ENCODE measurements around the gene APOL4. TPM values are rescaled to one million over a fixed set of nuclear protein-coding genes. Genes with fewer than 3 reads are reported as not detected.
"Not testable (repeated sequence)": the region's sequence is repeated elsewhere in the genome, so short reads cannot be mapped to it uniquely, and the experiment has no call there.

APOL4 gene
- total RNA-seq, 1 experiment from 2014 or later: not detected

DNA sequence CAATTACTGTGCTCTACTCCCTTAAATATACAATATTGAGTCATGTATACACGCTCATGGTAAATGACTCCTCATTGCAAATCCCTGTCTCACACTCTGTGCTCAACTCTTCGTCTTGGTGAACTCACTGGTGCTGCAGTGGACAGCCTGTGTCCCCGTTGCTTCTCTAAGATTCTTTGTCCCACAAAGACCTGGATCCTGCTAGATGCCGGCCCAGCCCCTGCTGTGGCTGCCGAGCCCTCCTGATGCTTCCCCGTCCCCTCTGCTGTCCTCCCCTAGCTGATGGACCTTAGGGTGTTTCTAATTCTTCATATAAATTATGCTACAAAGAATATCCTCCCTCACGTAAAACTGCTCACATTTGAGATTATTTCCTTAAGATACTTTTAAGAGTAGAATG, 32.2 kb upstream of the APOL4 start:
- no peak for DNase-seq (ENCODE audit: low read depth)
- in situ Hi-C loops (cut with HindIII; ENCODE audit: low pct_unique_long_range_greater_than_20kb, low sequenced_read_pairs): no loop called here

DNA sequence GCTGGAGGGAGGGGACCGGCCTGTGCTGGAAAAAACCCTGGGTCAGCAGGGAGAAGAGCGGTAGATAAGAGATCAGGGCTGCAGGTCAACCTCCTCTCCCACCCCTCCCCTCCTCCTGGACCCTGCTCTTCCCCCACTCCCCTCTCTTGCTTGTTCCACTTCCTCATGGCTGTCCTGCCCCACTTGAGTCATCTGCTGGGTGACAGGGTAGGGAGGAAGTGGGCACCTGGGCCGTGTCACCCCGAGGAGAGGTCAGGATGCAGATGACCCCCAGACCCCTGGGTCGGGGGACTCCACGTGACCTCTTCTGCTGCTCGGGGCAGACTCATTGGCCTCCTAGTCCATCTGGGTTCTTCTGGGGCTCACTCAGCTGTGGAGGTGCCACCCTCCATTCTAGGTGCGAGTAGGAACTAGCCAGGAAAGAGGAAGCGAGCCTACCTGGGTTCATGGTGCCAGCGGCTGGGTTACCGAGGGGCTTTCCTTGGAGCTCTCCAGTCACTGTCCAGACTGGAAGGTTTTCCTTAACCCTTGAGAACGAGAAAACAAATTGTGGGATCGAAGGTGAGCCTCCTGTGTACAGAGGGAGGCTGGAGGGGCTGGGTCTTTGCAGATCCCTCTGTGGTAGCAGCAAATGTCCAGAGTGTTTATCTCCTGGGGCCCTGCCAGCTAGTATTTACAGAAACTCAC, 31.2 kb upstream of the APOL4 start:
- in situ Hi-C loops (cut with HindIII; ENCODE audit: low pct_unique_long_range_greater_than_20kb, low sequenced_read_pairs): no loop called here
- DNase-seq (ENCODE audit: low read depth): no peak

DNA sequence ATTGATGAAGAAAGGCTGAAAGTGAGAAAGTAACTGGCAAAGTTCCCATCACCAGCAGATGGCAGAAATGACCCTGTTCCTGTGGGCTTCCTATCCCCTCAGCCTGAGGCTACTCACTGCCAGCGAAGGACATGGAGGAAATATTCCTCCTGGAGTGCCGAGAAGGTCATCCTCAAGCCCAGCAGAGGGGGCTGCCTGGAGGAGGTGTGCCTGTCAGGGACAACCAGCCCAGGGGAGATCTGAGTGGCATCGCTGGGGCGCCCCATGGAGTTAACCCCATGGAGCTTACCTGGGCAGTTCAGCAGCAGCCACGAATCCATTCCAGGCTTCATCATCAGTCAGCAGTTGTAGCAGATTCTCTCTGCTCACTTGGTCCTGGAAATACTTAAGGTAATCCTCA, 29.4 kb upstream of the APOL4 start:
- in situ Hi-C loops (cut with HindIII; ENCODE audit: low pct_unique_long_range_greater_than_20kb, low sequenced_read_pairs): not testable (repeated sequence)

DNA sequence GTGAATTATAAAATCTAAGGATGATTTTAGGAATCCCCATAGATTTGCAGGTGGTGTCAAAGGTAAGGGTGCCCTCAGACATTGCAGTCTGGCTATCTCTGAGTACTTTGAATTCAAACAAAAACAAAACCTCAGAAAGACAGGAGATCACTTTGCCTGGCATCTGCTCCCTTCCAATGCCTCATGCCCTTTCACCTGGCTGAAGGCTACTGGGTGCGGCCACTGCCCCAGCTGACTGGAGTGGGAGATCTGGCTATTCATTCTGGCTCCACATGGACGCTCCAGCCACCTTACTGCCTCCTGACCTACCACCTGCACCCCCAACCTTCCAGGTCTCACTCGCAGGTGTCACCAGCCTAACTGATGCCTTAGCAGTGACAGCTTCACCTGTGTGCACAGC, 28.0 kb upstream of the APOL4 start:
- DNase-seq (ENCODE audit: low read depth); in situ Hi-C loops (cut with HindIII; ENCODE audit: low pct_unique_long_range_greater_than_20kb, low sequenced_read_pairs): not testable (repeated sequence)

More for the DNA sequence above, 29.4 kb upstream of the APOL4 start:
- DNase-seq (ENCODE audit: low read depth): not testable (repeated sequence)

DNA sequence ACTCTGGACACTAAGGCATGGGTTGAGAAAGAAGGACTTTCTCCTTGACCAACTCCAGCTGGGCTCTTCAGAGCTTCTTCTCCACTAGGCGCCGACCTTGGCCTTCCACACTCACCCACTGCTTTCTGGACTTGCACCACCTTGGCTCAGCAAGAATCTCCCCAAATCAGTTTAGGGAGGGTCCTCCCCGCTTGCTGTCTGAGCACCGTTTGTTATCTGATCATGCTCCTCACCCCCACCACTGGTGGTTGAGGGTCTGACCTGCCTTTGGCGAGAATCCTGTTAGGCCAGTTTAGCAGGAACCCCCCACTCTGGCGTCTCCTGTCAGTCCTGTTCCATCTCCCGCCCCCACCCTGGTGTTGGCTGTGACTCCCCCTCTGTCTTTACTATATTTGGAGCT, 27.3 kb upstream of the APOL4 start:
- no peak for DNase-seq (ENCODE audit: low read depth)
- in situ Hi-C loops (cut with HindIII; ENCODE audit: low pct_unique_long_range_greater_than_20kb, low sequenced_read_pairs): no loop called here

DNA sequence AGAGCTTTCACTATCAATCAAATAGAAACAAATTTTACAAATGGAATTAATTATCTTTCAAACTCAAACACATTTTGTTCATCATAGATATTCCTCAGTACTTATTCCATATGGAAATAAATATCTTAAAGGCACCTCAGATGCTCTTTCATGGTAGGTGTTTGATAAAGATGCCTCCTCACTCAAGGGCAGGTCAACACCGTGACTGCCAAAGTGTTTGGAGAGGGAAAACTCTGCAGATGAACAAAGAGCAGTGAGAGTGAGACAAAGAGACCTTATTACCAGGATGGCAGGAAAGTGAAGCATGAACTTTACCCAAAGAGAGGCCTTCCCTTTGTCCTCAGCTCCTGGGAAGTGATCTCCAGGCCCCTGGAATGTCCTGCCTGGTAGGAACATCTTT, 26.8 kb upstream of the APOL4 start:
- in situ Hi-C loops (cut with HindIII; ENCODE audit: low pct_unique_long_range_greater_than_20kb, low sequenced_read_pairs); DNase-seq (ENCODE audit: low read depth): not testable (repeated sequence)

DNA sequence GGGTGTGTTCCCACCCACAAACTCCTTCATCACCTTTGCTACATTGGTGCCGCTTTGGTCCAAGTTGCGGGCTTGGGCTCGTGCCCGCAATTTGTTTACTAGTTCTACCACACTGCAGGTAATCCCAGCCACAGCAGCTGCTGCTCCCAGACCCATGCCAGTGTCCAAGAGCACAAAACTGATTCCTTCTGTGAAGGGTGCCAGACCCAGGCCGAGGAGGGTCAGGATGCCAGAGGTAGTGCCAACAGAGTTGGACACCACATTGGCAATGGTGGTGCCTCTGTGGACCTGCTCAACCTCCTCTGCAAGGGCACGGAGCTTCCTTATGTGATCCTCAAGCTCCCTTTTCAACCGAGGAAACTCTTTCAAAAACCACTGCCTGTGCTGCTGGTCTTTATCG, 26.2 kb upstream of the APOL4 start:
- no peak for DNase-seq (ENCODE audit: low read depth)
- in situ Hi-C loops (cut with HindIII; ENCODE audit: low pct_unique_long_range_greater_than_20kb, low sequenced_read_pairs): no loop called here

DNA sequence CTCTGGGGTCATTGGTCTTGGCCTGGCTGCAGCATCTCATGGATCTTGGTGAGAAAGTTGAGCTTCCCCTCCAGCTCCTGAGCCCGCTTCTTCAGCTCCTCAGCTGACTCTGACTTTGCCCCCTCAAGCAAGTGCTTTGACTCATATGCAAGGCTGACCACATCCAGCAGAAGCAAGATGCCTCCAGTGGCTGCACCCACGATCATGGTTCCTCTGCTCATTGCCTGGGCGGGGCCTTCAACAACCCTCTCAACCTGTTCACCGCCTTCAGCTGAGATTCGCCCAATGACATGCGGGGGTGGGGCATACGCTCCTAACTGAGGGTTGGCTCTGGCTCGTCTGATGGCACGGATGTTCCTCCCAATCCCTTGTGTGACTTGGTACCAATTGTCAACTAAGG, 25.8 kb upstream of the APOL4 start:
- in situ Hi-C loops (cut with HindIII; ENCODE audit: low pct_unique_long_range_greater_than_20kb, low sequenced_read_pairs): no loop called here
- no peak for DNase-seq (ENCODE audit: low read depth)

DNA sequence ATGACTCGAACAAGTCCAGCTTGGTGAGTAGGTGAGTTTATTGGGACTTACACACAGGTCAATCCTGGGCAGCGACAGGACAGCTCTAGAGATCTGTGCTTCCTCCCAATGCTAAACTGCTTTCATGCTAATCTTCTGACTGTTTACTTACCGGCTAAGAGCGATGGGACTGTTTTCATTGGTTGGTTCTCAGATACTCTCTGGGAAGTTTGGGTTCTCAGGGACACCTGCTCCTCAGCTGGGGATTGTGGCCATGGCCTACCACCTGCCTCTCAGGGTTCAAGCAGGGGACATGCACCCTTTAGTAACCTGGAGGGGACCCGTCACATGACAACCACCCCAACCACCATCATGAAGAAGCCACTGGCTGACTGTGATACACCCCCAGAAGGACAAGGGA, 24.6 kb upstream of the APOL4 start:
- in situ Hi-C loops (cut with HindIII; ENCODE audit: low pct_unique_long_range_greater_than_20kb, low sequenced_read_pairs): no loop called here

DNA sequence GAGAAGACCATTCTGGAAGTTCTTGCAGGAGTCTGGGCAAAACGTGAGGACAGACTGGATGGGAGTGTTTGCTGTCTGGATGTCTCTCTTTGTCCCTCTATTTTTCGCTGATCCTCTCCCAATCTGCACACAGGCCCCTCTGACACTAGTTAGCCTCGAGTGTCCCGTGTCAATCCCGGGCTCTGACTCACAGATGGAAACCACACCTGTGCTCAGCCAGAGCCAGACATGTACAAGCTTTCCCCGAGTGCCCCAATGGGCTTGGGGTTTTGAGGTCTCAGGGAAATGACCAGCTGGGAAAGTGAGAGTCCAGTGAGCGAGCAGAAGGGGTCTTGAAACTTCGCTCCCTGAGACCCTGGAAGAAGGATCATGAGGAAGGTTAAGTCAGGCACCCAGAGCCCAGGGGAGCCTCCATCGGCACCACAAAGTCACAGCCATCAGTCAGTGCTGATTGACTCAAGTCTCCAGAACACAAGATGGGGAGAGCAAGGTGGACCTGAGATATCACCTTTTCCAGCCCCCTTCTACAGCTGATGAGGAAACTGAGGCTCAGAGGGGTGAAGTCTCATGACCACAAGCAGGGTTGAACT, 23.8 kb upstream of the APOL4 start:
- DNase-seq (ENCODE audit: low read depth): no peak
- in situ Hi-C loops (cut with HindIII; ENCODE audit: low pct_unique_long_range_greater_than_20kb, low sequenced_read_pairs): no loop called here

More for the DNA sequence above, 24.6 kb upstream of the APOL4 start:
- DNase-seq (ENCODE audit: low read depth): no peak

DNA sequence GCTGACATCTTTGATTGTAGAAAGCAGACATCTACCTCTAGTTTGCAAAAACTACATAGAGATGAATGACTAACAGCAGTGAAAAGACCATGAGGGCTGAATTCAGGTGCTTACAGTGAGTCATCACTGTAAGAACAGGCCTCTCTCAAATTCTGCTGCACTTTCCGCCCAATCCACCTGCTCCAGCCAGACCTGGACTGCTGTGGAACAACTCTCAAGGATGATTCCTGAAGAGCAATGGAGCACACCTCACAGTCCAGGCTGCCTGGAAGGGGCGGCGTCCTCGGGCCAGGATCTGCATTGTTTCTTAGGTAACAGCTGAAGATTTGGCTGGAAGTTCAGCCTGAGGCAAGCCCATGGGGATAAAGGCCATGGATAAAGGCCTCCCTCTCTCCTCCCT, 22.6 kb upstream of the APOL4 start:
- DNase-seq (ENCODE audit: low read depth): no peak
- in situ Hi-C loops (cut with HindIII; ENCODE audit: low pct_unique_long_range_greater_than_20kb, low sequenced_read_pairs): no loop called here

DNA sequence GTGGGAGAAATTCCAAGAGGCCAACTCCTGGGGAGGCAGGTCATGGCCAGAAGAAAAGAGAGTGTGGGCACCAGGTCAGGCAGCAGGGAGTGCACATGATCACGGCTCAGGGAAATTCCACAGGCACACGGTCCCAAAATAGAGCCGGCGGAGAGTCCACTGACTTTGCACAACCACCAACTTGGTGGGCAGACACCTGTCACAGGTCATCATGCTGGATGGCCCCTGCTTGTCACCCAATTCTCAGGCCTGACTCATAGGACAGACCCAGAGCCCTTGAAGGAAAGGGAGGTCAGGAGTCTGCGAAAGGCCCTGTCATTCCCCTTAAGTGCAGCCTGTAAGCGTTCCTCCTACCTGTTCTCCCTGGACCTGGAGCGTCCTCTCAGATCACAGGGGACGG, 21.9 kb upstream of the APOL4 start:
- no peak for DNase-seq (ENCODE audit: low read depth)
- in situ Hi-C loops (cut with HindIII; ENCODE audit: low pct_unique_long_range_greater_than_20kb, low sequenced_read_pairs): no loop called here

DNA sequence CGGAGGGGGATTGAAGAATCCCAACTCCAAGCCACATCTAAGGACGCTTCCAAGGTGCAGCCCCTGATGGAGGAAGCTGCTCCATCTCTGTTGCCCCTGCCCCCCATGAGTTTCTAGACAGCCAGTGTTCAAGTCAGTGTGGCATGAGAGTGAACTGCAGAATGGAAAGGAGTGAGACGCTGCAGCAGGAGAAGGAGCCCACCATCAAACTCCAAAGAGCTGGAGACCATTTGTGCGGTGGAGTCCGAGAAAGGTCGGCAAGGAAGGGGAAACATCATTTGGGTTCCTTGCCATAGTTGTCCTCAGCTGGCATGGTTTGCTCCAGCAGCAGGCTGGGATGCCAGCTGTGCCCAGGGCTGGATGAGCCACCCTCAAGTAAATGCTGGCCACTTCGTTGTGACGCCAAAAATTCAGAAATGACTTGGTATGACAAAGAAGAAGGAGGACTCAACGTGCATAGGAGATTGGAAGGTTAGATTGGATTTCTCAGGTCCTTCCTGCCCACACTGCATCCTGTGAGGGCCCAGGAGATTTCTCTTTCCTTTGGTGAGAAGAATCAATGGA, 21.4 kb upstream of the APOL4 start:
- in situ Hi-C loops (cut with HindIII; ENCODE audit: low pct_unique_long_range_greater_than_20kb, low sequenced_read_pairs): no loop called here
- no peak for DNase-seq (ENCODE audit: low read depth)

DNA sequence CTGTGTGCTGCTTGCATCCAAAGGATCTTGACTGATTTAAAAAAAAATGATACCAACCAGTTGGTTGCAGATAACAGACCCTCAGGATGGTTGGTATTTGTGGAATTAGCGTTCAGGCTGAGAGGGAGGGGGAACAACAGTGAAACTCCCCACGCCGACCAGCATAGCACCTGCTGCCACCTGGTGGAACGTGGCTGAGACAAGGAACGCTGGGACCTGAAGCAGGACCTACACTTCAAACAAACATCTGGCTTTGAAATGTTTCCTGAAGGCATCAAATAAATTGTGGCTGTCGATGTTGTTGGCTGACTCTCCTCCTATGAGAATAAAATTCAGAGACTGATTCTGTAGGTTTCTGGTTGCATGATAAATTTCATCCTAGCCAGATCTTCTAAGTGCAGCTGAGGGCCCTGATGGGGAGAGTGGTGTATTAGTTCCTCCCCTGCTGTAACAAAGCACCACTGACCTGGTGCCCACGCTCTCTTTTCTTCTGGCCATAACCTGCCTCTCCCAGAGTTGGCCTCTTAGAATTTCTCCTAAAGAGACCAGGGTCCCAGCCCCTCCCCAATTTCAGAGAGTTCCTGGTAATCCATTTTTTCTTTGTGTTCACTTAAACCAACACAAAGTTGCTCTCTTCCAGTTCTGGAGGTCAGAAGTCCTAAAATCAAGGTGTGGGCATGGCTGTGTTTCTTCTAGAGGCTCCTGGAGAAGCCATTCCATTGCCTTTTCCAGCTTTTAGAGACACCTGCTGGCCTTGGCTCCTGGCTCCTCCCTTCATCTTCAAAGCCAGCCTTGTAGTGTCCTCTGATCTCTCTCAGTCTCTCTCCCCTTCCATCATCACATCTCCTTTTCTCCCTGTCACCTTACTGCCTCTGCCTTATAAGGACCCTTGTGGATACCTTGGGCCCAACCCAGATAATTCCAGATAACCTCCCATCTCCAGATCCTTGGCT, 20.5 kb upstream of the APOL4 start:
- in situ Hi-C loops (cut with HindIII; ENCODE audit: low pct_unique_long_range_greater_than_20kb, low sequenced_read_pairs): no loop called here
- DNase-seq (ENCODE audit: low read depth): no peak

DNA sequence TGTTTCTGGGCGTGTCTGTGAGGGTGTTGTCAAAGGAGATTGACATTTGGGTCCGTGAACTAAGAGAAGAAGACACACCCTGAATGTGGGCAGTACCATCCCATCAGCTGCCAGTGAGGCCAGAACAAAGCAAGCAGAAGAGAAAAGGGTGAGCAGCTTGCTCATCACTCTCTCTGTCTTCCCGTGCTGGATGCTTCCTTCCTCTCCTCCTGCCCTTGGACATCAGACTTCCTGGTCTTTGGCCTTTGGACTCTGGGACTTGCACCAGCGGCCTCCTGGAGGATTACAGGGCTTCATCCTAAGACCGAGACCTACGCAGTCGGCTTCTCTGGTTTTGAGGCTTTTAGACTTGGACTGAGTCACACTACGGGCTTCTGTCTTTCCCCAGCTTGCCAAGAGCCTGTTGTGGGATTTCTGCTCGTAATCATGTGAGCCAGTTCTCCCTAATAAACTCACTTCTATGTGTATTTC, 18.9 kb upstream of the APOL4 start:
- in situ Hi-C loops (cut with HindIII; ENCODE audit: low pct_unique_long_range_greater_than_20kb, low sequenced_read_pairs): no loop called here
- no peak for DNase-seq (ENCODE audit: low read depth)

DNA sequence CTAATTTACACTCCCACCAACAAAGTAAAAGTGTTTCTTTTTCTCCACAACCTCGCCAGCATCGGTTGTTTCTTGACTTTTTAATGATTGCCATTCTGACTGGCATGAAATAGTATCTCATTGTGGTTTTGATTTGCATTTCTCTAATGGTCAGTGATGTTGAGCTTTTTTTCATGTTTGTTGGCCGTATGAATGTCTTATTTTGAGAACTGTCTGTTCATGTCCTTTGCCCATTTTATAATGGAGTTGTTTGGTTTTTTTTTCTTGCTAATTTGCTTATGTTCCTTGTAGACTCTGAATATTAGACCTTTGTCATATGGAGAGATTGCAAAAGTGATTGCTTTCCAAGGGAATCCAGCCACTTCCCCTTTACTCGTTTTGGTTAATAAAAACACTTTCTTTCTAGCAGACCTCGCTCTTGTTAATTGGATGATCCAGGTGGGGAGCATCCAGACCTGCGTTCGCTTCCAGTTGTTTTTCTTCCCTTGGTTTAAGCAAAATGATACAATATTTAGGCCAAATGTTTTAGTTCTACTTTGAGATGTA, 17.1 kb upstream of the APOL4 start:
- in situ Hi-C loops (cut with HindIII; ENCODE audit: low pct_unique_long_range_greater_than_20kb, low sequenced_read_pairs): no loop called here
- DNase-seq (ENCODE audit: low read depth): no peak

DNA sequence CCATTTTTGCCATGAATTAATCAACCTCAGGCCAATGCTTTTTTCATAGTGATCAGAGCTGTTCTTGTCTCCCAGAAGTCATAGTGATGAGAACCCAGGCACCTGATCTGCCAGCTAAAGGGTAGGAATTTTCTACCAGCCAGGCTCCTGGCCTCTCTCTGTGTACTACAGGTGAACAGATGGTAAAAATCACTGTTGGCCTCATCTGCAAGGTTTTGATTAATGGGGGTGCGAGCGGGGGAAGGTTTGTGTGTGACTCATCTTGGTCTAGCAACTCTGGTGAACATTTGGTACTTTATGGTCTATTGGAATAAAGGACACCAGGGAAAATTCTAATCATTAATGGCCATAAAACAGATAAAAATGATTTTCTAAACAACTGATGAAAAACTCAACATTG, 14.4 kb upstream of the APOL4 start:
- in situ Hi-C loops (cut with HindIII; ENCODE audit: low pct_unique_long_range_greater_than_20kb, low sequenced_read_pairs): no loop called here
- DNase-seq (ENCODE audit: low read depth): no peak

DNA sequence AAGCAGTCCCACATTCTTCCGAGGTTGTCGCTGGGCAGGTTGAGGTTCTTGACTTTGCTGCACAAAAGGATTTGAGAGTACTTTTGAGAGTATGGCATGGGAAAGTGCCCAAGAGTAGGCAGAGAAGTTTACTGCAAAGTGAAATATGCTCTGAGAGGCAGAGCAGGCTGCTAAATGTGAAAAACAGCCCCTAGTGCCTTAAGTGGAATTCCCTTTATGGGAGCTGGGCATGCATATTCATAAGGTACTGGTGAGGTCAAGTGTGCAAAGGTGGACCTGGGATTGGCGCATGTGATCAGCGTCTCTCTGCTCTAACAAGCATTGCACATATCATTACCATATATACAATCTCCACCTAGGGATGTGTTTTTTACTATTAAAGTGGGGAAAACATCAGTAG, 12.0 kb upstream of the APOL4 start:
- no peak for DNase-seq (ENCODE audit: low read depth)
- in situ Hi-C loops (cut with HindIII; ENCODE audit: low pct_unique_long_range_greater_than_20kb, low sequenced_read_pairs): no loop called here

DNA sequence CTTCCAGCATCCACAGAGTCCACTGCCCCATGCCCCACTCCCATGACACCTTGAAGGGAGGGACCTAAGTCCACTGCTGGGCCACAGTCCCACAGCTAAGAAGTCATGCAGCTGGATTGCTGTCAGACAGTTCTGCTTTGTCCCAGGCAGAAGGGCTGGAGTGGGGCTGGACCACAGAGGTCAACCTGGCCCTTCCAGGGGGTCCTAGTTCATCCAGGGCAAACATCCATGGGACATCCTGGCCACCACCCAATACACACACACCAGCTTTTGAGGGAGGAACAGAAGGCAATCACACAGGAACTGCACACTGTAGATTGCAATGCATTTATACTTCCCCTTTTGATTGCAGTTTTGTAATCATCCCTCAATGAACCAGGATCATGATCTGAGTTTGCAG, 11.3 kb upstream of the APOL4 start:
- in situ Hi-C loops (cut with HindIII; ENCODE audit: low pct_unique_long_range_greater_than_20kb, low sequenced_read_pairs): no loop called here
- DNase-seq (ENCODE audit: low read depth): no peak

Data from Caki2 (cell line).